Right lobe of liver (tissue), 6 donors: Measurements from ENCODE around the gene MYO1H. TPM values are rescaled to one million over a fixed set of nuclear protein-coding genes. Genes with fewer than 3 reads are reported as not detected.

ENCODE experiments used
- ATAC-seq, 4 donors: fragments of 200-7000 bp; cut with Tn5 transposase; one replicate each; pipeline ENCODE4 v1.9.1; 2020; ENCODE audit warnings: mild to moderate bottlenecking in 4 of 4, moderate library complexity in 4 of 4
- DNase-seq, 3 donors: peaks; one replicate each; pipeline ENCODE4 v3.0.0-alpha.2; 2020
- H3K27ac ChIP-seq, 3 donors: fragments of 200-600 bp; one replicate each; pipeline ENCODE4 v1.8.0; 2022
- H3K27me3 ChIP-seq, 2 donors: fragments of 200-600 bp; one replicate each; pipeline ENCODE4 v1.8.0; 2022
- H3K36me3 ChIP-seq, 4 donors: fragments of 200-600 bp; sonication (generic) in 1 of 4; one replicate each; pipeline versions ENCODE4 v1.5.1 to v1.8.0; 2017 to 2022; ENCODE audit warnings: control low read depth in 1 of 4
- H3K4me1 ChIP-seq, 4 donors: fragments of 200-600 bp; sonication (generic) in 1 of 4; one replicate each; pipeline versions ENCODE4 v1.5.1 to v1.8.0; 2017 to 2022; ENCODE audit warnings: control low read depth in 1 of 4
- H3K4me3 ChIP-seq, 3 donors: fragments of 200-600 bp; one replicate each; pipeline ENCODE4 v1.8.0; 2022
- H3K9me3 ChIP-seq, 4 donors: fragments of 200-600 bp; sonication (generic) in 1 of 4; one replicate each; pipeline versions ENCODE4 v1.5.1 to v1.8.0; 2017 to 2022; ENCODE audit warnings: control low read depth in 1 of 4
- CTCF ChIP-seq, 4 donors: fragments of 200-600 bp in 3 of 4; fragments of 450-650 bp in 1 of 4; IDR thresholded peaks; one replicate each; pipeline versions ENCODE4 v1.5.1 to v1.8.0; 2016 to 2022; ENCODE audit warnings: antibody characterized with exemption in 4 of 4, mild to moderate bottlenecking in 2 of 4
- POLR2A ChIP-seq: fragments of 450-650 bp; IDR thresholded peaks from one replicate; pipeline ENCODE4 v1.6.1; 2017; ENCODE audit warnings: antibody characterized with exemption, mild to moderate bottlenecking
- WGBS: methylation state at CpG from one replicate; pipeline ENCODE4 v1.1.6; 2018; ENCODE audit warnings: low coverage, low lambda C conversion rate; ENCODE audit not compliant: insufficient coverage; ENCODE audit errors: missing lambda C conversion rate; 5-methylcytosine and 5-hydroxymethylcytosine counted together
- intact Hi-C, 2 donors: fragments of 100-400 bp; cut with DNase I; formaldehyde crosslinking; loops; one replicate each; pipeline versions ENCODE4 v1.11.2 to v1.14.1; 2022
- total RNA-seq, 6 experiments: library from RNA; depleted of rRNA in 2 of 6; stranded (reverse); fragments of >200 nt in 2 of 6; fragmentation: NEBNext Ultra II Directional in 3 of 6; extraction: Animal tissue kit (Norgen Biotek cat#: 25700) in 3 of 6; gene quantifications; one replicate each; pipeline versions ENCODE4 v1.1.0 to v1.2.4, GENCODE V29; 2016 to 2023
- donor health status: DM: no; HTN: yes; CAD: no.
- donor health status: DM: no; HTN: no; CAD: no.
- donor health status: DM: no; HTN: no; CAD: no.
- donor health status: DM: no; HTN: yes; CAD: no.
- donor health status: DM: no; HTN: yes; CAD: no.

The MYO1H gene
- total RNA-seq, 6 experiments from 2014 or later = not detected

GRCh38 chr12:109475993-109476806, 128.5 kb downstream of the MYO1H start:
- TF ChIP-seq POLR2A (no peak), CTCF (IDR thresholded peaks at IDR 0.05) (no peak)
- Histone ChIP-seq H3K36me3 (peaks cover 0 to 3% (median 0%) of the 10 kb centered on the region in 4 donors), H3K27ac (peak overlapping the region; percentile 98 to 99 (median 98)), H3K27me3 (no peaks in the 10 kb centered on the region), H3K4me1 (peaks cover 0 to 24% (median 5%) of the 10 kb centered on the region in 4 donors), H3K9me3 (no peaks in the 10 kb centered on the region), H3K4me3 (peak overlapping the region; percentile 94 to 99 (median 98))
- intact Hi-C loops = no loop called here
- DNase-seq (no peak), ATAC-seq (no peak)
- WGBS = 27% methylated on average over 12 of the region's 19 CpGs

GRCh38 chr12:109476807-109477184, 129.1 kb downstream of the MYO1H start:
- H3K4me1 ChIP-seq = peaks cover 0 to 24% (median 5%) of the 10 kb centered on the region in 4 donors
- peaks cover 0 to 3% (median 0%) of the 10 kb centered on the region in 4 donors for H3K36me3 ChIP-seq
- H3K4me3 ChIP-seq = peak overlapping the region; percentile 94 to 99 (median 98)
- DNase-seq = no peak
- TF ChIP-seq POLR2A (no peak), CTCF (IDR thresholded peaks at IDR 0.05) (no peak)
- peak overlapping the region; percentile 98 to 99 (median 98) for H3K27ac ChIP-seq
- no peaks in the 10 kb centered on the region for H3K27me3 ChIP-seq
- intact Hi-C loops = no loop called here
- WGBS = 0% methylated on average over 11 of the region's 11 CpGs
- no peaks in the 10 kb centered on the region for H3K9me3 ChIP-seq
- ATAC-seq = peak in 3 of 4 donors; percentile 2 to 15 (median 11)

- WGBS = 0% methylated on average over 15 of the region's 54 CpGs
- Histone ChIP-seq H3K4me3 (peak within 1 kb of the TSS; percentile 94 to 99 (median 98)), H3K4me1 (peaks cover 0 to 24% (median 5%) of the 10 kb centered on the region in 4 donors), H3K36me3 (peaks cover 0 to 3% (median 0%) of the 10 kb centered on the region in 4 donors), H3K27ac (peak within 1 kb of the TSS; percentile 98 to 99 (median 98)), H3K9me3 (no peaks in the 10 kb centered on the region), H3K27me3 (no peaks in the 10 kb centered on the region)
- ATAC-seq (peak; percentile 98 to 99 (median 99)), DNase-seq (peak; percentile 90 to 91 (median 90))
- intact Hi-C loops = no loop called here
- TF ChIP-seq POLR2A (peak; percentile 54), CTCF (IDR thresholded peaks at IDR 0.05) (peak in 2 of 4 donors; percentile 11 to 17)
Measured at GRCh38 chr12:109477185-109477962, 129.7 kb downstream of the MYO1H start, which contains the start of the genes KCTD10 and UBE3B. KCTD10 (minus strand) TSS chr12:109477300; CDS start chr12:109477262, 38 bp downstream. UBE3B (plus strand) TSS chr12:109477634; CDS start chr12:109483552, 5,918 bp downstream.

- intact Hi-C loops = no loop called here
- ATAC-seq = no peak
- Histone ChIP-seq H3K36me3 (peaks cover 0 to 3% (median 0%) of the 10 kb centered on the region in 4 donors), H3K4me1 (peaks cover 0 to 24% (median 5%) of the 10 kb centered on the region in 4 donors), H3K27me3 (no peaks in the 10 kb centered on the region), H3K9me3 (no peaks in the 10 kb centered on the region), H3K27ac (peak overlapping the region; percentile 98 to 99 (median 98)), H3K4me3 (peak overlapping the region; percentile 94 to 99 (median 98))
- WGBS = 6% methylated on average over 7 of the region's 9 CpGs
- TF ChIP-seq CTCF (IDR thresholded peaks at IDR 0.05) (no peak), POLR2A (no peak)
- no peak for DNase-seq
Measured at GRCh38 chr12:109477963-109478315, 130.2 kb downstream of the MYO1H start.
